SK-MEL-5 (cell line): Measurements from ENCODE around the gene SNRNP70. TPM values are rescaled to one million over a fixed set of nuclear protein-coding genes. Genes with fewer than 3 reads are reported as not detected.
"Not testable (repeated sequence)": the region's sequence is repeated elsewhere in the genome, so short reads cannot be mapped to it uniquely, and the experiment has no call there.

ENCODE experiments used
- DNase-seq: peaks from one replicate; pipeline ENCODE4 v3.0.0-alpha.2; 2016; ENCODE audit warnings: low read depth, low spot score
- in situ Hi-C: cut with HindIII; loops from 2 replicates; pipeline ENCODE4 v1.10.0; 2016; ENCODE audit warnings: low sequenced_read_pairs, high pct_unique_total_duplicates, low pct_unique_long_range_greater_than_20kb
- total RNA-seq: library from RNA; depleted of rRNA; stranded (reverse); fragments of >200 nt; shearing (Covaris generic); gene quantifications from 2 replicates; pipeline ENCODE4 v1.2.3, GENCODE V29; 2014

SNRNP70 gene
- total RNA-seq, 1 experiment from 2014 or later: 141 TPM

DNA sequence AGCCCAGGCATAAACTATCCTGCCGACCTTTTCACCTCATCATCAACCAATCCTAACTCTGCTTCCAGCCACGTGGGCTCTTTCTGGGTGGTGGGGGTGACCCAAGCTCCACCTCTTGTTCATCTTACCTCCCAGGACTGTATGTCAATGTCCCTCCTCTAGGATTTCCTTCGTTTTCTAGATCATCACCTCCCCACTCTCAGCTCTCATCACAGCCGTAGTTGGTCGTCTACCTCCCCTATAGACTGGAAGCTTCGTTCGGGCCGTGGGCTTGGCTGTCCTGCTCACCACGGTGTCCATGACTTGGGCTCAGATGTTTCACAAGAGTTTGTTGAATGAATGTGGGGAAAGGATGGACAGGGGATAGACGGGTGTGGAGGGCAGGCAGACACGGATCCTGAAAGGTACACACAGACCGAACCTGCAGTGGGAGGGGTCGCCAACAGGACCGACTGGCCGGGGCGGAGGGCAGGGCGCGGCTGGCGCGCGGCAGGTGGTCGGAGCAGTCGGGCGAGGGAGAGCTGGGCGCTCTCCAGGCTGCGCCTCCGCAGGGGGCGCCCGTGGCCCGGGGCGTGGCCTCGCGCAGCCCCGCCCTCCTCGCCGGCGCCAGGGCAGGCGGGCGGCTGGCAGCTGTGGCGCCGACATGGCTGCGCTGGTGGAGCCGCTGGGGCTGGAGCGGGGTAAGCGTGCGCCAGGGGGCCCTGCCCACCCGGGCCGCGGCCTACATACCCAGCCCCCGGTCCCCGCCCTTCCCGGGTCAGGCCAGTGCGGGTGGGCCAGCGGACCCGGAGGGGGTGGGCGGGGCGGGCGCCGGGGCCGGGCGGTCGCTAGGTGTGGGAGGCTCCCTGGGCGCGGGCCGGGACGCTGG is 28.7 kb downstream of the SNRNP70 start, which contains the start of gene LIN7B:
Gene LIN7B (plus strand): TSS at position 609 of the 868 bp plus-strand sequence. CDS start 35 bp downstream, at position 644.
- in situ Hi-C loops: no loop called here
- peak; percentile 66 for DNase-seq

DNA sequence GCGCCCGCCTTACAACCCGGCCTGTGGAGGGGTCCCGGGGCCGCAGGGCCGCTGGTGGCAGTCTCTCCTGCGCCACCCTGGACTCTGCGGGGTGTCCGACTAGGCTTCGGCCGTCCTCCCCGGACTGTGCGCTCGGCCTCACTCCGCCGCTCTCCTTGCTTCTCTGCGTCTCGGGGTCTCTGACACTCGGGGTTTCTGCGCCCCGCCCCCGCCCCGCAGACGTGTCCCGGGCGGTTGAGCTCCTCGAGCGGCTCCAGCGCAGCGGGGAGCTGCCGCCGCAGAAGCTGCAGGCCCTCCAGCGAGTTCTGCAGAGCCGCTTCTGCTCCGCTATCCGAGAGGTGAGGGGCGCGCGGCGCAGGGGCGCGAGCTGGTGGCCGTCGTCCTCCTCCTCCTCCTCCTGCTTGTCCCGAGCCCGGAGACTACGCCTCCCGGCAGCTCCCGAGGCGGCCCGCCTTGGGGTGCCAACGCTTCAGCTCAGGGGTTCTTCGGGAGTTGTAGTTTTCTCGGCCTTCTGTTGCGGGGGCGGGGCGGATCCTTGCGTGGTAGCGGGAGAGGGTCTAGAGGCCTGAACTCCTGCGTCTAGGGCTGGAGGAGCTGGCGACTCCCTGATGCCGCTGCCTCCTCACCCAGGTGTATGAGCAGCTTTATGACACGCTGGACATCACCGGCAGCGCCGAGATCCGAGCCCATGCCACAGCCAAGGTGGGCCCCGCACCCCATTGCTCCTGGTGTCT is 29.5 kb downstream of the SNRNP70 start:
- DNase-seq: no peak
- in situ Hi-C loops: no loop called here

DNA sequence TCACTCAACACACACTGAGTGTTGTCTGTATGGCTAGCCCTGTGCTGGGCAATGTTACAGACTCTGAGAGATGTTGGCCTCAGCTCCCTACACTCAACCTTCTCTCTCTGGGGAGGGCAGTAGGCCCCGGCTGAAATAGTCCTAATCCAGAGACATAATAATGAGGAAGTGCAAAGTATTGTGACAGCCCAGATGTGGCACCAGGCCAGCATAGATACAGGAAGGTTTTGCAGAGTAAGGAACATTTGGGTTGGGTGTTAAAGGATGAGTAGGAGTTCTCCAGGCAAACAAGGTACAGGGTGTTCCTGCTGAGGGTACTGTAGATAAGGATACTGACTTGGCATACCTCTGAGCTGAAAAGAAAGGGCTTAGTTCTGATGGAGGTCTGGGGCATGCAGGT is 31.3 kb downstream of the SNRNP70 start:
- in situ Hi-C loops: no loop called here
- no peak for DNase-seq

DNA sequence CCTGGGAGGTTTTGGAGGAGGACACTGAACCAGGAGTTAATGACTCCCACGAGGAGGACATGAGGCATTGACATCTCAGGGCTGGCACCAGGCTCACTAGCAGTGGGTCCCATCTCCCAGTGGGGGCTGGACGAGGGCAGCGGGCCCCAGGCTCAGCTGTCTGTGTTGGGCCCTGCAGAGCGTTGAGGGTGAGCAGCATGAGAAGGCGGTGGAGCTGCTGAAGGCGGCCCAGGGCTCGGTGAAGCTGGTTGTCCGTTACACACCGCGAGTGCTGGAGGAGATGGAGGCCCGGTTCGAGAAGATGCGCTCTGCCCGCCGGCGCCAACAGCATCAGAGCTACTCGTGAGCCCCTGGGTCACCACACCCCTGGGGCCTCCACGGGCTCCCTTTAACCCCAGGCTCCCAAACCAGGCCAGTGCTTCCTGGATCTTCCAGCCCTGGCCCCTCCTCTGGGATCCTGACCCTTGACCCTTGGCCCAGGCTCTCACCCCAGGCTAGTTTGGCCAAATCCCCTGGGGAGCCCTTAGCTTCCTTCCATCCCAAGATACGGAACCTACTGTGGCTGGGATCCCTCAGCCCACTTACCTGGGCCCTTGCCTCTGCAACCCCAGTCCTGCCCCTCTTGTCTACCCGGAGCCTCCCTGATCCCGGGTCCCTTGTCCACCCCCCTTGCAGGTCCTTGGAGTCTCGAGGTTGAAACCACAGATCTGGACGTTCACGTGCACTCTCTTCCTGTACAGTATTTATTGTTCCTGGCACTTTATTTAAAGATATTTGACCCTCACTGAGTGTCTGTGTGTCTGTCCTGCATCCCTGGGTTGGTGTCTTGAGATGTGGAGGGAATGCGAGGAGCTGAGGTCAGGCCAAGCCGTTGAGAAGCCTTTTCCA is 32.7 kb downstream of the SNRNP70 start:
- in situ Hi-C loops: no loop called here
- no peak for DNase-seq

DNA sequence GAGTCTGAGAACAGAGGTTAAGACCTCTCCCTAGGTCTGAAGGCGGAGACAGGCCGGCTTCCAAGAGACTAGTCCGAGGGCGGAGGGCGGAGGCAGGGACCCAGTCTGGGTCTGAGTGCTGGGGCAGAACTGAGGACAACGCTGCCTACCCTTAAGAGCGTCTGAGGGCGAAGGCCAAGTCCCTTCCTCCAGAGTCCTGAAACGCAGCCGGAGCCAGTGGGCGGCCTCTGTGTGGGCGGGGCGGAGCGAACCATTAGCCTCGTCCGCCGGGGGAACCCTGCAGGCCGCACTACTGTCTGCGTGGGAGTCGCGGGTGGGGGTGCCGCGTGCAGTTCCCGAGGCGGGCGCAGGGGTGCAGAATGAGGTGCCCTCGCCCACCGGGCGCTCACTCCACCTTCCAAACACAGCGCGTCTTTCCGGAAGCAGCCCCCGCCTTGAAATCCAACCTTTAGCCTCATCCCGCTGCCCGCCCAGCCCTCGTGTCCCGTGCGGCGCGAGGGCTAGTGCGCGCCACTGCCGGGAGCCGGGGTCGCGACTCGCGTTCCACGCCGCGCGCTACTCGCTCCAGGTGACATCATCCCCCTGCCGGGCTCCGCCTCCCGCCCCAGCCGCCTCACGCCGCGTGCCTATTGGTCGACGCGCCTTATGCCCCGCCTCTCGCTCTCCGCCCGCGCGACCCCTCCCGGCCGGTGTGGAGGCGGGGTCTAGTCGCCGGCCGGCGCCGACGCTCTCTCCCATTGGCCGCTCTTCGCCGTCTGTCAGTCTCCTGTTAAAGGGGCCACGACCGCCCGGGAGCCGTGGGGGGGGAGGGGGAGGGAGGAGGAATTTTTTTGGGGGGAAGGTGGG is 33.5 kb downstream of the SNRNP70 start, which contains the start of gene C19orf73:
Gene C19orf73 (minus strand): TSS at position 579 of the 846 bp plus-strand sequence. CDS start 121 bp downstream, at position 458.
- in situ Hi-C loops: no loop called here
- peak; percentile 92 for DNase-seq

DNA sequence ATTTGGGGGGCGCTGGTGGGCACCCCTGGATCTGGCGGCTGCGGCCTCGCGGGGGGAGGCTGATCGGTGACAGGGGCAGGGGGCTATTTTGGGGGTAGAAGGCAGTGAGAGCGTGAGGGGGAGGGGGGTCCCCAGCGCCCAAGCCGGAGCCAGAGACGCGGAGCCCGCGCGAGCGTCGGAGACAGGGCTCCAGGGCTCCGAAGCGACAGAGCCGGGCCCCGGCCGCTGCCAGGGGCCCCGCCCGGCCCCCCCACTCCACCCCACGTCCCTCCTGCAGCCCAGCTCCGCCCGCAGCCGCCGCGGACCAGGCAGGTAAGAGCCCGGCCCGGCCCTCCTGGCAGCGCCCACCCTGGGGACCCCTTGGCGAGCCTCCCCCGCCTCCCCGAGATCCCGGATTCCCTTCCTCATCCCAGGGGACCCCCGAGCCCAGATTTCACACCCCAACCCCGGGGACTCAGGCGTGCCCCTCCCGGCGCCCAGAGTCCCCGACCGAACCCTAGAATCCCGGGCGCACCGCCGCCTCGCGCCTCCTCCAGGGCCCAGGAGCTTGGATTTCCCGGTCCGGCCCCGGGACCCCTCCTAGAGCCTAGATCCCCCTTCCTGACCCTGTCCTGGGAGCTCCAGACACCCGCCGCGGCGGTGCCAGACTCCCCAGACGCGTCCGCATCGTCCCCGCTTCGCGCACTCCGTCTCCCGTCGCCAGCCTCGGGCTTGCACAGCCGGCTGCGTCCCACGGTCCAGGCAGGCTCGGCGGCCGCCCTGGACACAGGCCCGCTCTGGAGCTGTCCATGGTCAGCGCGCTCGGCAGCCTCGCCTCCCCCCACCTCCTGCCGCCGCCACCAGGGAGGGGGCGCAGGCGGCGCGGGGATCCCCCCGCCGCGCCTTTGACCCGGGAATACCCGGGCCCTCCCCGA is 34.4 kb downstream of the SNRNP70 start, which contains the start of gene PPFIA3:
Gene PPFIA3 (plus strand): TSS at position 134 of the 914 bp plus-strand sequence. CDS start 8,330 bp downstream, outside the sequence.
- in situ Hi-C loops: no loop called here
- DNase-seq: no peak

DNA sequence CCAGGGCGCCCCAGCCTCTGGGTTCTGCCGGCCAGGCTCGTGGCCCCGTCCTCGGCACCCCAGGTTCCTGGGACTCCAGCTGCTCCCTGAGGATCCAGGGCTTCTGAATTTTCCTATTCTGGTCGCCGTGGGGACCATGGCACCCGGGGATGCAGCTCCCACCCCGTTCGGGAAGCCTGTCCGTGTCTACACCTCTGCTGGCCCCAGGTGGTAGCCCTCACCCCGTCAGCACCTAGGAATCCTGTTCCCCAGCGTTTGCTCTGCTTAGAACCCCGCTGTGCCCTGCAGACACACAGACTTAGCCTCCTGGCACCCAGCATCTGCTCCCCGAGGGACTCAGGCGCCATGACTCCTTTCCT is 35.1 kb downstream of the SNRNP70 start:
- in situ Hi-C loops: no loop called here
- no peak for DNase-seq

DNA sequence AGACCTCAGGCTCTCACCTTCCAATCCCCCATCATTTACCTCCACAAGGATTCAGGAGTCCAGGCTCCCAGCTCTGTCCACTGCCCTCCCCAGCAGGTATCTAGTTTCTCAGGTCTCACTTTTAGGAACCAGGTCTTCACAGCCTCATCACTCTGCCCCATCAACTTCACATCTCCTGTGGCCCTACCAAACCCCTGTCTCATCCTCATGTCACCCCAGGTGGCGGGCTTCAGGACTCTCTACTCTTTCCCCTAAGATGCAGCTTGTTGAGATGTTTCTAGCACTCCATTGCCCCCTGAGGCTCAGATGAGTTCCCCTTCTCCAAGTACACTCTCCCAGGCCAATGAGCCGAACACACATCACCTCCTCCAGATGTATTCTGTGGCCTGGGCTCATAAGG is 35.6 kb downstream of the SNRNP70 start:
- in situ Hi-C loops: no loop called here

DNA sequence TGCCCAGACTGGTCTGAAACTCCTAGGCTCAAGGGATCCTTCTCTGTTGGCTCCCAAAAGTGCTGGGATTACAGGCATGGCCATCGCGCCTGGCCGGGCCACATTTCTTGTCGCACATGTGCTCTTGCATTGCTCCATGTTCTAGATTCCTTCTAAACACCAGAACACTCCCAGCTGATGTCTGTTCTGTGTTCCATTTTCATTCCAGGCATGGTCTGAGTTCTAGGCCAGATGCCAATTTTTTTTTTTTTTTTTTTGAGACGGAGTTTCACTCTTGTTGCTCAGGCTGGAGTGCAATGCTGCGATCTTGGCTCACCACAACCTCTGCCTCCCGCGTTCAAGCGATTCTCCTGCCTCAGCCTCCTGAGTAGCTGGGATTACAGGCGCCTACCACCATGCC is 36.6 kb downstream of the SNRNP70 start:
- in situ Hi-C loops, DNase-seq: not testable (repeated sequence)

More for the DNA sequence above, 35.6 kb downstream of the SNRNP70 start:
- no peak for DNase-seq

DNA sequence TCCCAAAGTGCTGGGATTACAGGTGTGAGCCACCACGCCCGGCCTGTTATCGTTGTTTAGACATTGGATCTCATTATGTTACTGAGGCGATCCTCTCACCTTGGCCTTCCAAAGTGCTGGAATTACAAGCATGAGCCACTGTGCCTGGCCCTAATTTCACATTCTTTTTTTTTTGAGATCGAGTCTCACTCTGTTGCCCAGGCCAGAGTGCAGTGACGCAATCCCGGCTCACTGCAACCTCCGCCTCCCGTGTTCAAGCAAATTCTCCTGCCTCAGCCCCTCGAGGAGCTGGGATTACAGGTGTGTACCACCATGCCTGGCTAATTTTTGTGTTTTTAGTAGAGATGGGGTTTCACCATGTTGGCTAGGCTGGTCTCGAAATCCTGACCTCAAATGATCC is 38.0 kb downstream of the SNRNP70 start:
- DNase-seq, in situ Hi-C loops: not testable (repeated sequence)

DNA sequence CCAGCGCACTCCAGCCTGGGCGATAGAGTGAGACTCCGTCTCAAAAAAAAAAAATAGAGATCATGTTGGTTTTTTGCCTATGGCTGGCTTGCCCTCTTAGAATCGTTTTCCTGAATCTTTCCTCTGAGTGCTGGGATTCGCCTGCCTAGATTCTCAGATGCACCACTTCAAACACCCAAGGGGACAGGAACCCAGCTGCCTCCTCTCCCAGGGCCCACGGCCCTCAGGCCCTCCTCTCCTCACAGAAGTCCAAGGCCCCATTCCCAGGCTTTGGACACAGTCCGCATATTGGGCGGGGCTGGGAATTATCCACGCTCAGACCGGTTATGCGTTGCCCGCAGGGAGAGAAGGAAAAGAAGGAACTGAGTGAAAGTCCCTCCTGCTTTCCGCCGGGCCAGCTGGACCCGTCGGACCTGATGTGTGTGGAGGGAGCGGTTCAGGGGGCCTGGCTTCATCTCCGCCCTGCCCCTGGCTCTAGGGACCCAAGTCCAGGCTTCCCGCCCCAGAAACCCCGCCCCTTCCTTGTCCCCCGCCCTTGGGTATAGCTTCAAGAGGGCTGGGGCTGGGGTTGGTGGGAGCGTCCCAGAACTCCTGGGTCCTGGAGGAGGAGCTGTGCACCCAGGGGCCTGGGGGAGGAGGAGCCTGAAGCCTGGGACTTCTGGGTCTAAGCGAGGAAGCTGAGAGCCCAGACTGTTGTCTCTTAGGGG is 39.9 kb downstream of the SNRNP70 start:
- no peak for DNase-seq
- in situ Hi-C loops: no loop called here

DNA sequence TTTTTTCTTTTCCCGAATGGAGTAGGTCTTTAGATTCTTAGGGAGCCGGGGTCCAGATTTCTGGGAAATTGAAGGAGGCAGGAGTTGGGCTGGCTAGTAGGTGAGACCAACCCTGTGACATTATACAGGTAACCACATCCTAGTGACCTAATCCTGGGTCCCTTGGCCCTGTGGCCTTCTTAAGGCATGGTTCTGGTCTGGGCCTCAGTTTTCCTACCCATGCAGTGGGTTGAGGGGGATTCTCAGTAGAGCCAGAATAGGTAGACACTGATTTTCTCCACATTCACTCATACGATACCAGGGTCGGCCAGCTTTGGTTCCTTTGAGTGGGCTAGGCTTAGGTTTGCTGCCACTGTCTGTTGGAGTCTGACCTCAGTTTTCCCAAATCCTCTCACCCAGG is 41.3 kb downstream of the SNRNP70 start:
- DNase-seq: no peak
- in situ Hi-C loops: no loop called here

DNA sequence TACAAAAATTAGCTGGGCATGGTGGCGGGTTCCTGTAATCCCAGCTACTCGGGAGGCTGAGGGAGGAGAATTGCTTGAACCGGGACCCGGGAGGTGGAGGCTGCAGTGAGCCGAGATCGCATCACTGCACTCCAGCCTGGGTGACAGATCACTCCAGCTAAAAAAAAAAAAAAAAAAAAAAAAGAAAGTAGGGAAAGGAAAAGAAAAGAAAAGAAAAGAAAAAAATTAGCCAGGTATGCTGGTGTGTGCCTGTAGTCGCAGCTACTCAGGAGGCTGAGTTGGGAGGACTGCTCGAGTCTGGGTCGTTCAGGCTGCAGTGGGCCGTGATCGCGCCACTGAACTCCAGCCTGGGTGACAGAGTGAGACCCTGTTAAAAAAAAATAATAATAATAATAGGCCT is 42.0 kb downstream of the SNRNP70 start:
- DNase-seq, in situ Hi-C loops: not testable (repeated sequence)

DNA sequence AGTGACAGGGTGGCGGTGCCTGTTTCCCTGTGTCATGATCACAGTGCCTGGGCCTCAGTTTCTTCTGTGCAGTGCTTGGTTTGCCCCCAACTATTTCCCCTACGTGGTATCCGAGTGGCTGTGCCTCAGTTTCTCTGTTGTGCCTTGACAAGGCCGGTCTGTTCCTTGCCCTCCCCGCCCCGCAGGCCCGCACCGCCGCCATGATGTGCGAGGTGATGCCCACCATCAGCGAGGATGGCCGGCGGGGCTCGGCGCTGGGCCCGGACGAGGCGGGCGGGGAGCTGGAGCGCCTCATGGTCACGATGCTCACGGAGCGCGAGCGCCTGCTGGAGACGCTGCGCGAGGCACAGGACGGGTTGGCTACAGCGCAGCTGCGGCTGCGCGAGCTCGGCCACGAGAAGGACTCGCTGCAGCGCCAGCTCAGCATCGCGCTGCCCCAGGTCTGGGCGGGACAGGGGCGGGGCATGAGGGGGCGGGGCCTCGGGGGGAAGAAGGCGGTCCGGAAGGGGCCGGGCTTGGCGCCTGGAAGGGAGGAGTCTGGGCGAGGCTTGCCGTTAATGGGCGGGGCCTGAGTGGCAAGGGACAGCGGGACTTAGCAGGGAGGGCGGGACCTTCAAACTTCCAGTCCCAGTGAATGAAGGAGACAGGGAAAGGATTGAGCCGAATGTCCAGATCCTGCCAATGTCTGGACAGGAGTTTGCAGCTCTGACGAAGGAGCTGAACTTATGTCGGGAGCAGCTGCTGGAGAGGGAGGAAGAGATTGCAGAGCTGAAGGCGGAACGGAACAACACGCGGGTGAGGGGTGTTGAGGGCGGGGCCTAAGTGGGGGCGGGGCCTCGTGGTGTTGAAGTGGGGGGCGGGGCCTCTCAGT is 42.7 kb downstream of the SNRNP70 start:
- in situ Hi-C loops: no loop called here

More for the DNA sequence above, 42.7 kb downstream of the SNRNP70 start:
- peak; percentile 97 for DNase-seq
